PC-9 (cell line): ENCODE data around the gene CDKN2B-AS1.

Experiments
- EZH2 ChIP-seq: fragments of 200-600 bp; sonication (generic); IDR thresholded peaks from 2 replicates; pipeline ENCODE4 v1.8.0; 2017; ENCODE audit warnings: antibody characterized with exemption, low read depth
- TF ChIP-seq, protein P1 (sequence below): fragments of 200-600 bp; sonication (generic); conservative IDR thresholded peaks from 2 replicates; pipeline ENCODE4 v1.6.1; 2017; ENCODE audit warnings: mixed run types, antibody characterized with exemption, mild to moderate bottlenecking, moderate library complexity

DNA sequence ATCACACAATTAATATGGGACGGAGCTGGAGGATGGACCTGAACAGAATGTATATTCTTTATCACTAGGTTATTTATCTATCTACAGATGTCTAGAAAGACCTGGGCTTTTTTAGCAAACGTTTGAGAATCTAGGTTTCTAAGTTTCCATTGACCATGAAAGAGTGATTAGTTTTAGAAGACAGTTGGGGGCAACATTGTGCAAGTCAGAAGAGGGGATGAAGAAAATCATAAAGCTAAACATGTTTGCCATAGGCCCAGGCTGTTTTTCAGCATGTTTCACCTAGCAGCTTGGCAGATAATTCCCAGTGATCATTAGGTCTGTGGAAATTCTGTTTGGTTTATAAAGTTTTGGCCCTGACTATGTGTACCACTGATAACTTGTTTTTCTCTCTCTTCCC is 58.6 kb downstream of the CDKN2B-AS1 start:
- TF ChIP-seq EZH2 = no peak
- TF ChIP-seq, protein P1, sequence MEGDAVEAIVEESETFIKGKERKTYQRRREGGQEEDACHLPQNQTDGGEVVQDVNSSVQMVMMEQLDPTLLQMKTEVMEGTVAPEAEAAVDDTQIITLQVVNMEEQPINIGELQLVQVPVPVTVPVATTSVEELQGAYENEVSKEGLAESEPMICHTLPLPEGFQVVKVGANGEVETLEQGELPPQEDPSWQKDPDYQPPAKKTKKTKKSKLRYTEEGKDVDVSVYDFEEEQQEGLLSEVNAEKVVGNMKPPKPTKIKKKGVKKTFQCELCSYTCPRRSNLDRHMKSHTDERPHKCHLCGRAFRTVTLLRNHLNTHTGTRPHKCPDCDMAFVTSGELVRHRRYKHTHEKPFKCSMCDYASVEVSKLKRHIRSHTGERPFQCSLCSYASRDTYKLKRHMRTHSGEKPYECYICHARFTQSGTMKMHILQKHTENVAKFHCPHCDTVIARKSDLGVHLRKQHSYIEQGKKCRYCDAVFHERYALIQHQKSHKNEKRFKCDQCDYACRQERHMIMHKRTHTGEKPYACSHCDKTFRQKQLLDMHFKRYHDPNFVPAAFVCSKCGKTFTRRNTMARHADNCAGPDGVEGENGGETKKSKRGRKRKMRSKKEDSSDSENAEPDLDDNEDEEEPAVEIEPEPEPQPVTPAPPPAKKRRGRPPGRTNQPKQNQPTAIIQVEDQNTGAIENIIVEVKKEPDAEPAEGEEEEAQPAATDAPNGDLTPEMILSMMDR = no peak
